WTC11 (cell line): Measurements from ENCODE around the gene IRAK2. TPM values are rescaled to one million over a fixed set of nuclear protein-coding genes. Genes with fewer than 3 reads are reported as not detected.

Experiments used
- ATAC-seq: fragments of 200-7000 bp; cut with Tn5 transposase; 2 replicates; pipeline ENCODE4 v1.10.0; 2021; ENCODE audit warnings: mild to moderate bottlenecking, moderate library complexity
- CTCF ChIA-PET: fragments of 300-600 bp; sonication (Branson Sonifier 250); formaldehyde crosslinking; loops from one replicate; lab custom pipeline; 2021; ENCODE audit warnings: antibody characterized with exemption; lab: Charles Lee
- POLR2A ChIA-PET: fragments of 350-600 bp; sonication (Branson Sonifier 250); formaldehyde crosslinking; loops from one replicate; lab custom pipeline; 2021; ENCODE audit warnings: antibody characterized with exemption; lab: Charles Lee
- DNase-seq: peaks from one replicate; pipeline ENCODE4 v3.0.0; 2021; ENCODE audit warnings: low spot score
- H3K27ac Mint-ChIP-seq: 2 replicates; pipeline ENCODE4 v1.8.0; 2021; ENCODE audit warnings: mixed read lengths
- H3K27me3 Mint-ChIP-seq: 2 replicates; pipeline ENCODE4 v1.8.0; 2021; ENCODE audit warnings: low read depth, mild to moderate bottlenecking, moderate library complexity, mixed read lengths
- H3K36me3 Mint-ChIP-seq: 2 replicates; pipeline ENCODE4 v1.8.0; 2021; ENCODE audit warnings: mixed read lengths
- H3K4me1 Mint-ChIP-seq: 2 replicates; pipeline ENCODE4 v1.8.0; 2022; ENCODE audit warnings: mixed read lengths
- H3K4me3 Mint-ChIP-seq: 2 replicates; pipeline ENCODE4 v1.8.0; 2021; ENCODE audit warnings: mild to moderate bottlenecking, moderate library complexity, mixed read lengths
- H3K9me3 Mint-ChIP-seq: 2 replicates; pipeline ENCODE4 v1.8.0; 2021; ENCODE audit warnings: mixed read lengths
- AFF4 ChIP-seq: sonication (generic); formaldehyde crosslinking; IDR thresholded peaks from 2 replicates; pipeline ENCODE4 v1.8.1; 2023; ENCODE audit warnings: mild to moderate bottlenecking, missing genetic modification reagents, borderline replicate concordance
- CREB1 ChIP-seq: sonication (generic); formaldehyde crosslinking; IDR thresholded peaks from 2 replicates; pipeline ENCODE4 v1.8.0; 2023; ENCODE audit warnings: mild to moderate bottlenecking, missing genetic modification reagents
- CTCF ChIP-seq: fragments of 200-600 bp; IDR thresholded peaks from 2 replicates; pipeline ENCODE4 v1.8.0; 2022; ENCODE audit warnings: antibody characterized with exemption
- E2F5 ChIP-seq: sonication (generic); formaldehyde crosslinking; IDR thresholded peaks from 2 replicates; pipeline ENCODE4 v1.8.1; 2022; ENCODE audit warnings: mild to moderate bottlenecking, moderate library complexity, missing genetic modification reagents
- ESRRA ChIP-seq: sonication (generic); formaldehyde crosslinking; IDR thresholded peaks from 2 replicates; pipeline ENCODE4 v1.8.1; 2022; ENCODE audit warnings: mild to moderate bottlenecking, missing genetic modification reagents, borderline replicate concordance
- FOXK1 ChIP-seq: sonication (generic); formaldehyde crosslinking; IDR thresholded peaks from 2 replicates; pipeline ENCODE4 v1.8.0; 2022; ENCODE audit warnings: mild to moderate bottlenecking, moderate library complexity, missing genetic modification reagents
- GRHL2 ChIP-seq: fragments of 250-450 bp; sonication (Bioruptor Pico); IDR thresholded peaks from 2 replicates; pipeline ENCODE4 v1.8.0; 2022; ENCODE audit warnings: mild to moderate bottlenecking, moderate library complexity; ENCODE audit not compliant: insufficient replicate concordance, severe bottlenecking
- HMGXB4 ChIP-seq: sonication (generic); formaldehyde crosslinking; IDR thresholded peaks from 2 replicates; pipeline ENCODE4 v1.8.1; 2023; ENCODE audit warnings: mild to moderate bottlenecking, moderate library complexity, missing genetic modification reagents
- IRF2 ChIP-seq: sonication (generic); formaldehyde crosslinking; IDR thresholded peaks from 2 replicates; pipeline ENCODE4 v1.8.0; 2022; ENCODE audit warnings: low read depth, missing genetic modification reagents, borderline replicate concordance
- JAZF1 ChIP-seq: fragments of 250-450 bp; sonication (Bioruptor Pico); IDR thresholded peaks from 2 replicates; pipeline ENCODE4 v1.9.0; 2021; ENCODE audit warnings: moderate library complexity, mild to moderate bottlenecking, inconsistent platforms
- NFATC4 ChIP-seq: fragments of 250-450 bp; sonication (Bioruptor Pico); IDR thresholded peaks from 2 replicates; pipeline ENCODE4 v1.9.0; 2021; ENCODE audit warnings: mild to moderate bottlenecking
- NFYB ChIP-seq: sonication (generic); formaldehyde crosslinking; conservative IDR thresholded peaks from 2 replicates; pipeline ENCODE4 v1.8.0; 2022; ENCODE audit warnings: low read depth, missing genetic modification reagents
- SP1 ChIP-seq: sonication (generic); formaldehyde crosslinking; conservative IDR thresholded peaks from 2 replicates; pipeline ENCODE4 v1.8.1; 2022; ENCODE audit warnings: missing genetic modification reagents
- USF2 ChIP-seq: sonication (generic); formaldehyde crosslinking; IDR thresholded peaks from 2 replicates; pipeline ENCODE4 v1.8.1; 2023; ENCODE audit warnings: mild to moderate bottlenecking, missing genetic modification reagents, moderate library complexity
- ZNF121 ChIP-seq: sonication (generic); formaldehyde crosslinking; IDR thresholded peaks from 2 replicates; pipeline ENCODE4 v1.8.0; 2023; ENCODE audit warnings: missing genetic modification reagents
- ZNF138 ChIP-seq: sonication (generic); formaldehyde crosslinking; conservative IDR thresholded peaks from 2 replicates; pipeline ENCODE4 v1.8.1; 2022; ENCODE audit warnings: mild to moderate bottlenecking, moderate library complexity, missing genetic modification reagents
- ZNF232 ChIP-seq: sonication (generic); formaldehyde crosslinking; IDR thresholded peaks from 2 replicates; pipeline ENCODE4 v1.8.0; 2022; ENCODE audit warnings: mild to moderate bottlenecking, missing genetic modification reagents
- ZNF263 ChIP-seq: sonication (generic); formaldehyde crosslinking; IDR thresholded peaks from 2 replicates; pipeline ENCODE4 v1.8.1; 2022; ENCODE audit warnings: low read depth, mild to moderate bottlenecking, moderate library complexity, missing genetic modification reagents
- ZNF396 ChIP-seq: fragments of 250-450 bp; sonication (Bioruptor Pico); IDR thresholded peaks from 2 replicates; pipeline ENCODE4 v1.8.0; 2021; ENCODE audit warnings: mild to moderate bottlenecking, moderate library complexity, borderline replicate concordance
- ZNF512 ChIP-seq: sonication (generic); formaldehyde crosslinking; IDR thresholded peaks from 2 replicates; pipeline ENCODE4 v1.8.1; 2022; ENCODE audit warnings: missing genetic modification reagents, borderline replicate concordance
- ZSCAN18 ChIP-seq: fragments of 250-450 bp; sonication (Bioruptor Pico); IDR thresholded peaks from 2 replicates; pipeline ENCODE4 v2.1.2; 2022; ENCODE audit warnings: mild to moderate bottlenecking, moderate library complexity
- total RNA-seq: library from RNA; stranded (reverse); gene quantifications from 3 replicates; pipeline ENCODE4 v1.2.3, GENCODE V29; 2021

IRAK2 gene
- total RNA-seq, 1 experiment from 2014 or later, result 1.4 TPM

GRCh38 chr3:10198226-10198625, 33.5 kb downstream of the IRAK2 start:
- ATAC-seq (no peak), DNase-seq (no peak)
- no peaks in the 10 kb centered on the region for H3K27me3 Mint-ChIP-seq
- no peaks in the 10 kb centered on the region for H3K9me3 Mint-ChIP-seq
- H3K36me3 Mint-ChIP-seq, result no peaks in the 10 kb centered on the region
- ChIA-PET POLR2A (no interaction called here), CTCF (no interaction called here)
- H3K4me3 Mint-ChIP-seq, result no peak overlapping the region
- no peak overlapping the region for H3K27ac Mint-ChIP-seq
- H3K4me1 Mint-ChIP-seq, result no peaks in the 10 kb centered on the region
- TF ChIP-seq IRF2 (CRISPR knock-in tag), result no peak
- no peak for TF ChIP-seq AFF4 (CRISPR knock-in tag)
- TF ChIP-seq CTCF, result no peak
- TF ChIP-seq ZNF138 (CRISPR knock-in tag), result no peak

- Mint-ChIP-seq H3K27ac (peak overlapping the region; percentile 19; the same call in 1 of the 2 replicates), H3K9me3 (no peaks in the 10 kb centered on the region), H3K36me3 (no peaks in the 10 kb centered on the region), H3K27me3 (no peaks in the 10 kb centered on the region), H3K4me1 (no peaks in the 10 kb centered on the region), H3K4me3 (no peak overlapping the region)
- CTCF ChIA-PET, result no interaction called here
- POLR2A ChIA-PET, result no interaction called here
- DNase-seq, result no peak
- no peak for TF ChIP-seq SP1
- no peak for TF ChIP-seq NFATC4 (CRISPR knock-in tag)
- TF ChIP-seq E2F5 (CRISPR knock-in tag), result no peak
- no peak for TF ChIP-seq ZNF263 (CRISPR knock-in tag)
- no peak for TF ChIP-seq ZSCAN18 (CRISPR knock-in tag)
- no peak for TF ChIP-seq ZNF512 (CRISPR knock-in tag)
- TF ChIP-seq FOXK1 (CRISPR knock-in tag), result no peak
- no peak for TF ChIP-seq USF2 (CRISPR knock-in tag)
- no peak for TF ChIP-seq ESRRA
- no peak for TF ChIP-seq ZNF396 (CRISPR knock-in tag)
- TF ChIP-seq GRHL2 (CRISPR knock-in tag), result no peak
- no peak for TF ChIP-seq ZNF121
- no peak for TF ChIP-seq ZNF232 (CRISPR knock-in tag)
- no peak for TF ChIP-seq HMGXB4 (CRISPR knock-in tag)
- no peak for TF ChIP-seq NFYB
- no peak for TF ChIP-seq JAZF1 (CRISPR knock-in tag)
- no peak for TF ChIP-seq CREB1 (CRISPR knock-in tag)
- ATAC-seq, result no peak
These were observed 34.3 kb downstream of the IRAK2 start for GRCh38 chr3:10198761-10199649.
